HG03460 (cell line): ENCODE data around the gene CEP126.

Source experiments
- ATAC-seq: cut with Tn5 transposase; IDR thresholded peaks from one replicate; pipeline ENCODE4 v1.9.1; 2021; ENCODE audit not compliant: unreplicated experiment

Gene CEP126, protein sequence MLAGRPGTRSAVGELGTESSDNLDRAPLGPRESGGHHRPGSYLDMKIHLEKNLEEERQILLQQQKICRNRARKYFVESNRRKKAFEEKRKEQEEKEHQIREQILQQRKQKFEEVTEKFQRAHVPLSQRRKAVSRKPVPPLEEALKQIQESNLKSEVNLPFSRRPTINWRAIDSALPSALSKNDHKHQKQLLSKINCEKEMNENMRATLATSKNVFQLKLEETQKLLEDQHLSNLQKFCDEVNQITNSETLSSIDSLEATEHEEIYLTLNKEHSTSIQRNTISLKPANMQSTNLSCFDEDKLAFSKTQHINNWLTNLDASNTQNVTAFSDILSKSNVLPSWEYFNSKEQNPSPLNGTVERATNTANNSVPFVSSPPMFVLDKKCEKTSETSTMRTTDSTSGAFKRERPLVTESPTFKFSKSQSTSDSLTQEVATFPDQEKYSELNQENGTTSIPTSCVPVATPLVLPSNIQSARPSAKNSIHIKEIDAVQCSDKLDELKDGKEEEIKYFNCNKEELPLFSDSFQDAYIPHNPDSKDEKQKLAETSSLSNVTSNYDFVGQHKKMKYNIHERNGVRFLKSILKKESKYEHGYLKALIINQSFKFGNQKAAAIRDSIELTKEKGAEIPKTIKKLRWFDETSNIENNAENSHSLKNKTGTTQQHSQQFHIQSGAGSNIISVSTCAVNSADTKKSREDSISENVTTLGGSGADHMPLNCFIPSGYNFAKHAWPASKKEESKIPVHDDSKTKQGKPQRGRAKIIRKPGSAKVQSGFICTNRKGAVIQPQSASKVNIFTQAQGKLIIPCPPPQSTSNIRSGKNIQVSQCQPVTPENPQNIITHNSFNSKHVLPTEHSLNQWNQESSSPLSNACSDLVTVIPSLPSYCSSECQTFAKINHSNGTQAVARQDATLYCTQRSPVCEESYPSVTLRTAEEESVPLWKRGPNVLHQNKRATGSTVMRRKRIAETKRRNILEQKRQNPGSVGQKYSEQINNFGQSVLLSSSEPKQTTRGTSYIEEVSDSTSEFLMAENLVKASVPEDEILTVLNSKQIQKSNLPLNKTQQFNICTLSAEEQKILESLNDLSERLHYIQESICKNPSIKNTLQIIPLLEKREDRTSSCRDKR

DNA sequence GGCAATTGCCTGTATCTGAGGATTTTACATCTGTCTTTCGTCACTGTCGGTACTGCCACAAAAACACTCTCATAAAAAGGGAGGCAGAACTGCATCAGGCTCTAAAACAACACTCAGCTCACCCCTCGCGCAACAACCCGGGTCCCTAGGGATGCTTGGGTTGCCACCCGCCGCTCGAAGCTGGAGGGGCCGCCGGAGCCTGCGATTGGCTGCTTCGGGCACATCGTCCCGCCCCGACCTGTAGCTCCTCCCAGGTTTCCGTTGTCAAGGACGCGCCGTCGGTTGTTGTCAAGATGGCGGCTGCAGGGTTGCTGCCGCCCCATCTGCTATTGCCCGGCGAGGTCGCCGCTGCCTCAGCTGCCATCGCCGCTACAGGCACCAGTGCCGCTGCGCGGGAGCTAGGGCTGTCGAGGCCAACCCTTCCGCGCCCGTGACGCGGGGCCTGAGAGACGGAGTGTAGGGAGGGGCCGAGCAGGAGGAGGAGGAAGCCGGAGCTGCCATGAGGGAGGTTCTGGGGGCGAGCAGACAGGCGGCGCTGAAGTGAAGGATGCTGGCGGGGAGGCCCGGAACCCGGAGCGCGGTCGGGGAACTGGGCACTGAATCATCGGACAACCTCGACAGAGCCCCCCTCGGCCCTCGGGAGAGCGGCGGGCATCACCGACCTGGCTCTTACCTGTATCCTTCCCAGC lies at the start of gene CEP126:
TSS of gene CEP126 (plus strand) at position 273 of the 689 bp plus-strand sequence. CDS start at position 548, 275 bp downstream.
- peak; percentile 100 for ATAC-seq

DNA sequence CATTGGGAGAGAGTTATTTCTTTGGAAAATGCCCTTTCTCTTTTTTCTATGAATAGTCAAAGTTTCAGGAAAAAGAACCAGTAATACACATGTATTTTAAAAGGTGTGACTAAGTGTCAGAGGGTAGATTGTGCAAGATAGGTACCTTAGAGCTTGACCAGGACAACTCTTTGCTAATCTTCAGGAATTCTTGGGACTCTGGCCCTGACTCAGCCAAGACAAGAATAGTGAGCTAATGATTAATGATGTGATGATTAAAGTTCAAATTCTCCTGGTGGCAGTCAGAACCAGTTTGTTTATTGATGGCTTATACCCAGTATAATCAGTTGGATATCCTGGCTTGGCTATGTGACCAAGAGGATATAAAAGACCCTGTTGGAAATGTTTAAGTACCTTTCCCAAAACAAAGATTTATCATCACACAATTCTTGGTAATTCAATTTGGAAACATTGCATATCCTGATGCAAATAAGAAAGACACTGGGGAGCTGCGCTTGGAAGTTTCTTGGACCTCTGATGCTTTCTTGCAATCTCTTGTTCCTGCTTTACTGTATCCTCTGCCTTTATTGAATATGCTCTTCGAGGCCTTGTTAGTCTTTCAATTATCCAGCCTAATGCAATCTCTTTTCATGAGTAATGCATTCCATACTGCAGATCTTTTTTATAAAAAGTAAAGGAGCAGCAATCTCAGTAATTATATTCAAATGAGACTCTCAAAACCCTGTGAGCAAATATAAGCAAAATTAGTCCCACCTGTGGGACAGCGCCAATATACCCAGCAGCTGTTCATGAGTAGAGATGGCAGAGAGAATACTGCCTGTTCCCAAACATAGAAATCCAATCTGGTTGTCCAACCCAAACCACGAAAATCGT lies 48.0 kb upstream of the CEP126 start:
- ATAC-seq, result no peak

DNA sequence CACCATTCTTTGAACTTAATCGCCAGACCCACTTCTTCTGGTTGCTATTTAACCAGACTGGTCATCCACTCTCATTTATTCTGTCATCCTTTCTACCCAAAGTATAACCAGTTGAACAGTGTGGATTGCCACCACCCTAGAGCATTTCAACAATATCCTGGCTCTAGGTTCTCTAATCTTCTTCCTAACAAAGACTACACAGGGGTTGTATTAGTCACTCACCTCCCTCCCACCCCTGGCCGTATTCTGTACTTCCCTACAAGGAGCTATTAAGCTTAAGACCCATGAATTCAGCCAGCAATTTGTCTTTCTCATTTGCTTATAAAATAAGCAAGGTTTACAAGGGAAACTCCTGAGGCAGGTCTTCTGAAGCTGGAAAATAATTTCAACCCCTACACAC lies 46.9 kb upstream of the CEP126 start:
- no peak for ATAC-seq

DNA sequence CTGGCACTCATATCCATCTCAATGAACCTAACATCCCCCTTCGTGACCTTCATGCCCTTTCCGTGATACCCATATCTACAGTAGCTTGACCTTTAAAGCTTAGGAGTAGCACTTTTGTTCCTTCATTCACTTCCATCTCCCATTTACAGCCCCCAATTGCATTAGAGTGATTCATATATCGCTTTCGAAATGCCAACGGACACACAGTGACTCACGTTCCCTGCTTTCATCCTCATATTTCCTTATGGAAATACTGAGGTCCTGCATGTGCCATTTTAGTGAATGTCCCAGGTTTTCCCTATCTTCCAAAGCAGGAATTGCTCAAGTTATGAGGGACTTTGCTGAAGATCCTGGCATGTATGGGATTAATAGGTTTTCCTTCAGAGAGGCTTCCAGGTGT lies 44.3 kb upstream of the CEP126 start:
- ATAC-seq, result no peak

DNA sequence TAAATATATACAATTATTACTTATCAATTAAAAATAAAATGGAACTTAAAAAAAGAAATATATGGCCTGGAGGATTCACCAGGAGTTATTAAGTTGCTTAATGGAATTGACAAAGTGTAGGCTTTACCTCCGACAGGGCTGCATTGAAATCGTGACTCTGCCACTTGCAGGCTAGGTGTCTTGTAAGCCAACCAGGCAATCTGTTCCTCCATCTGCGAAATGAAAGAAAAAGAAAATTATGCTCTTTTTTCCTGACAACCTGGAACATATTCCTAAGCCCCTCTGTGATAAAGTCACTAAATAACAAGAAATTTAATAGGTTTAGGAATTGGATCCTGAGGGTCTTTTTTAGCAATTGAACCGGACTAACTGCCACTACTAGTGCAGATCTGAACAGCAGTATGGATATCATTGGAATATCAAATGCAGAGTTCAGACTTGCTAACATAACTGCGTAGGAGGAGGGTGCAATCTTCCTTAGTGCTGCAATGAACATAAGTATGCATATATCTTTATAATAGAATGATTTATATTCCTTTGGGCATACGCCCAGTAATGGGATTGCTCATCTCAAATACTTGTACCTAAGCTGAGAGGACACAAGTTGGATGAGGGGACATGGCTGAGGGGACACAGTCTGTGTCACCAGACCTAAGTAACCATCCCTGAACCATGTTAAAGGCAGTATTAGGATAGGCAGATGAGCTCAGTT lies 42.5 kb upstream of the CEP126 start:
- ATAC-seq, result no peak

DNA sequence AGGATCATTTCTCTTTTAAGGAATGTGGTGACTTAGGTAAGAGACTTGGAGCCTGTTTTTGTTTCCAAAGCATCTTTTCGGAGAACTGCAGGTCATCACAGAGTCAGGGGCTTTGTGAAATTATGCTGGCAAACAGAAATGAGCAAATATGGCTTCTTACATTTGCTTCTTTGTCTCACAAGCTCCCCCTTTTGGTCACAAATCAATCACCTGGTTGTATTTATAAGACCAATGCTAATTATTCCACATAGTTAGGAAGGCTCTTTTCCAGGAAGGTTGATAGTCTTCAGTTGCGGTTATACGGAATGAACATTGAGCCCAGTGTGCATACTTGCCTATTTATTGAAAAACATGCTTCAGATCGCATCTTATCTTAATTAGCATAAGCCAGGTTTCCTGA lies 34.6 kb upstream of the CEP126 start:
- no peak for ATAC-seq

DNA sequence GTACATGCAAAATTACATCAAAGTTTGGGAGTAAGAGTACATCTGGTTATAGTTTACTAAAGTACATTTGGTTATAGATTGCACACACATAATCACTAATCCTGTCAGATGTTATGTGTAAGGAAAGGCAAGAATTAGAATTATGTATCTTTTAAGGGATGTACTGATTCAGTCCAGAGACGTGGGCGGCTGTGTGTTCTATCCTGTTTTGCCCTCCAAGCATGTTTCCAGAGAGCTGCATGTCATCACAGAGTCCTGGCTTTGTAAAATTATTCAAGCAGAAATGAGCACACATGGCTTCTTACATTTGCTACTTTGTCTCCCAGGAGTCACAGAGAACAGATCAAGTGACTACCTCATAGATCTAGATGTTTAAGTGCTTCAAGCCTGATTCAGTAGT lies 33.2 kb upstream of the CEP126 start:
- no peak for ATAC-seq

DNA sequence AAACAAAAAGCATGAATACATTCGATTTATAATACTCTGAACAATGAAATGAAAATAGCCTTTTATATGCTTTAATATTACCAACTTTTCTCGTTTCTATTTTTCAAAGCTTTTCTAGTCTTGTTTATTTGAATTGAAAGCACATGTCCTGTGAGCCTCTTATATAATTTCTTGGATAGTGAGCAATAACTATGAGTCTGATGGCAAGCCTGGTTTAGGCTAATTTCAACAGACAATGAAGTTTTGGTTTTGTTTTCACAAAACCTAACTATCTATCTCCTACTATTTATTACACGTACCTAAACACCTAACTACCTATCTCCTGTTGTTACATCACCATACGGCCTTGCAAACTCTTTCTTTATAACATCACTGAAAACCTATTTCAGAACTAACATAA lies 29.2 kb upstream of the CEP126 start:
- ATAC-seq, result no peak

DNA sequence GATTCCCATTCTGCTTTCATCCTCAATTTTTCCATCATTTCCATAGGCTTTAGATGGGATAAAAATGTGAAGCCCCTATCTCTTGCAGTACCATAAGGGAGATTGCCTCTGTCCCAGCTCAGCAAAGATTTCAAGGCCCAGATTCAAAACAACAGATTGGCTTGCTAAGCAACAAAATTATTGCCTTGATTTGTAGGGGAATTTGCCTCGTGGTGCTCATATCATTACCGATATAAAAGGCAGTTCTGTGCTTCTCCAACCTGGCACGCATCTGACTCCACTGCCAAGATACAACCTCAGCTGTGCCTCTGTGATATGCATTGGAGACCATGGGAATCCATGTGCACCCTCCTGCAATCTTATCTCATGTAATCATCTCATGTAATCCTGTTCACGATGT lies 25.0 kb upstream of the CEP126 start:
- no peak for ATAC-seq

DNA sequence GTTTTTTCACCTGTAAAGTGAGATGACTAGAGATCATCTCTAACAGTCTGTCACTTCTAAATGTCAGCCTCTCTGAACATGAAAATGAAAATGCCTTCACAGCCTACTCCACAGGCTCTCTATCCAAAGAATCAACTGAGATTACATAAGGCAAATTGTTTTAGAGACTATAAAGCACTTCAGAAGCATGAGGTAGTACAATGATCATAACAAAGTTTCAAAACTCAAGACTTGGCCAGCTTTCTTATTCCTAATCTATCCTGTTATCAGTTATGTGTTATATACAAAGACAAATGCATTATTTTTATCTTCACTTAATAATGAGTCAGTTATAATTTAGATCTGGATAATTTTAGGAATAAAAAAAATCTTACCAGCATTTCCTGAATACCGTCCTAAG lies 20.3 kb upstream of the CEP126 start:
- ATAC-seq, result no peak

DNA sequence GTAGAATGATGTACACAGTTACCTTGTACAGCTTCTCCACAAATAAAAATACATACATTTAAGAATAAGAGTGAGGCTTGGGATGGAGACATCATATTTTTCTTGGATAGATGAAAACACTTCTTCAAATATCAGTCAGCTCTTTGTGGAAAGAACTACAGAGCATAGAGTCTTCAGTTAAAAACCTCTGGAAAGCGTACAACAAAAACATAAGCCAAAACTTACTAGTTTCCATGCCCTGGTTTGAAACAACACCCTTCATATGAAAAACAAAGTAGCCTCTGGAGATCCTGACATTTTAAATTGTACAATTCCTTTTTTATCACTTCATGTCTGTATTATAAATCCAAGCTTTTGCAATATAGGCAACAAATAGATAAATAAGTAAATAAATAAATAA lies 7.0 kb upstream of the CEP126 start:
- no peak for ATAC-seq

DNA sequence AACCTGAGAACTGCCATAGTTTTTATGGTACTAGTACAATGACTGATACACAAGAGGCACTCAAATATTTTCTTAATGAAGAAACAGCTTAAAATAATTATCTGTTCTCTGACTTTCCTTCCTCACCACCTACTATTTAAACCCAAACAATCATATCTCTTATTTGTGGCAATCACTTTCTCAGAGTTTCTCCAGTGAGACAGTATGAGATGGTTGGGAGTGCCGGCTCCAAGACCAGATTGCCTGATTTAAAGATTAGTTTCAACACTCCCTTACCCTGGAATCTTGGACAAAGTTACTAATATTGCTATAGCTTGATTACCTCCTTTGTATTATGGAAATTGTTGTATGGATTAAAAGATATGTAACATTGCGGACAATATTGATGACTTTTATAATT lies 5.7 kb upstream of the CEP126 start:
- no peak for ATAC-seq

DNA sequence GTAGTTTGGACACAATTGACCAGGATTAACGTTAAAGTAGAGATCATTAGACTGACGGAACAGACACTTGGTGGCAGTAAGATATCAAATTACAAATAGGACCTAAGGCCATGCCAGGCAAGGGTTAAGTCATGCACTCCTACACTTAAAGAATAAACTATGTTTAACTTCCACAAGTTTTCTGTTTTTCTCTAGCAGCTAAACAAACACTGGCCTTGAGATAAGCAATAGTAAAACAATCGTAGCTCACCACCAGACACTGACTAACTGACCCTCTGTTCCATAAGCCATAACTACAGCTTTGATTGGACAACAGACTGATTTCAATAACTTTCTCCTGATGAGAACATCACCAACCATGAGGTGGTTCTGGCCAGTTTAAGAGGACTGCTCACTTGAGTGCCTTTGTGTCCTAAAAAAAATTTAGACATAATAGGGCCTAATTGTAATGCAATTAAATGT lies 2.0 kb upstream of the CEP126 start:
- no peak for ATAC-seq

DNA sequence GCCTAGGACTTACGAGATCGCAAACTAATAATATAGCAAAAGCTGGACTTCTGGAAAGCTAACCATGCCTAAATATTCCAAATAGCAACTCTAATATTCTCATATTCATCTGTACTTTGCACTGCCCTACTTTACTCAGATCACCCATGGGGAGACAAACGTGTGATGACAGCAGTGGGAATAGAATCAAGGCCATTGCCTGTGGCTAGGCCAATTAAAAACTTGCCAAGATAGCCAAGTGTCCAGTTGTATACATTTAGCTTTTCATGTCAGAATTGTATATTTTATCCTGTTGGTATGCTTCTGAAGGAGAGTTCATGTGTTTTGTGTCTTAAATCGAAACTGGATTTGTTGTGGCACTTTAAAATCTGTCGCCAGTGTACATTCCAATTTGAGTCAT lies 1.2 kb upstream of the CEP126 start:
- no peak for ATAC-seq

DNA sequence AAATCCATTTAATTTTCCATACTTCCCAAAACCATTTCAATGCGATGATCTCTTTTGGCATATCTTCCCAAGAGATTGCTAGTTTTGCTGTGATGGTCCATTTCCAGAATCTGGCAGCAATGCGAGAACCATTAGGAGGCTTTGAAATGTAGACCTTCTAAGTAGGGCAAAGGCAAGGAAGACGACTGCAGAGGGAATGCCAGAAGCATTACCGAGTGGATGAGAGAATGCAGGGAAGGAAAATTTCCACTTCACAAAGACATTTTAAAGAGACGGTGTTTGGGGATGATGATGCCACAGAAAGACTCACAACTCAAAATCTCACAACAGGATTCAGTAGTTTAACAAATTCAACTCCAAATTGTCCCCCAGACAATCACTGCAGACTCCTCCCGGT lies 471 bp upstream of the CEP126 start:
- ATAC-seq, result no peak

DNA sequence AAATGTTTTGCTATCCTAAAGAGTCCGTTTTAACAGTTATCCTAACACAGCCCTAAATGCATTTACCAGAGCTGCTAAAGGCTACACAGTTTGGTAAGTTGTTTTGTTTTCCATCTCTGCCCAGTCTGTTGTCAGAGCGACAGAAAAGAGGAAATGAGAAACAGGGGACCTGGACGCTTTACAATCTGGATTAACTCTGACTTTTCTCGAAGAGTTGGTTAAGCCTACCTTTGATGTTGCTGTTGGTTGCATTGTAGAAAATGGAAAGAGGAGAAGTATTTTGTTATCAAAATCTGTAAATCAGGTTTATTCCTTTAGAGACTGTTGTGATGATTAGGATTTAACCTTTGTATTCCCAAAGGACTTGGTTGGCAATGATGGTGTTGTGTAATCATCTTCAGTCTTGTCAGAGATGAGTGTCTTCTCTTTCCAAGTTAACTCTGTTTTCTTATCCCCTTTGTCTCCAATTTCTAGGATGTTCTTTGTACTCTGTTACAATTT lies 1.0 kb downstream of the CEP126 start:
- peak; percentile 27 for ATAC-seq

DNA sequence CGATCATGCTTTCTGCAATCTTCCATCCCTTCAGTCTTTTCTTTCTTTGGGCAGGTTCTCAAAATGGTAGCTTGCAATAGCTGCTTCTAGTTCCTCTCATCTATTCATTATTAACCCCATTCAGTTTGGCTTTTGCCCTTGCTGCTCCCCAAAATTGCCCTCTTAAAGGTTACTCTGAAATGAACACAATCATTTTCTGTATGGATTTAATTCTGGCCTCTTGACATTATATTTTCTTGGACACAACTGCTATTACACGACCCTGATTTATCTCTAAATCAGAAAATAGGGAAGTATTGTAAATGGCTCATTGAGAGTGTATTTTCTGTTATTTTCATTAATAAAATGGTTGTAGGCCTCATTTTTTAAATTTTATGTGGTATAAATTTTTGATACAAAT lies 1.6 kb downstream of the CEP126 start, which contains the start of gene ANGPTL5:
TSS of gene ANGPTL5 (minus strand) at position 101 of the 400 bp plus-strand sequence. CDS start 8,613 bp downstream, outside the sequence.
- ATAC-seq, result no peak

DNA sequence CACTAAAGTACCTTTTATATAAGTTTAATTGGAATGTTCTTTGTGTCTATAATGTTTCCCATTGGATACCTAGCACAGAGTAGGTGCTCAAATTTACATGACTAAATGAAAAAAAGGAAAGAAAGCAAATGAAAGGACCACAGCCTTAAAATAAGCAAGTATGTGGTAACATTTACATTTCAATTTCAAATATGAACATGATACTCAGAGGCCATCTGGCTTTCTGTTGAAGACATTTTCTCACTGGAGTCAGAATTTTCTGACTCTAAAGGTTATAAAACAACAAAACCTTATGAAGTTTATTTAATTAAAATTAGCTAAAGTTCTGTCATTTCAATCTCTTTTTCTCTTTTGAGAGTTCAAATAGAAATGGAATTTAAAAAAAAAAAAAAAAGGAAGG lies 2.4 kb downstream of the CEP126 start:
- no peak for ATAC-seq

DNA sequence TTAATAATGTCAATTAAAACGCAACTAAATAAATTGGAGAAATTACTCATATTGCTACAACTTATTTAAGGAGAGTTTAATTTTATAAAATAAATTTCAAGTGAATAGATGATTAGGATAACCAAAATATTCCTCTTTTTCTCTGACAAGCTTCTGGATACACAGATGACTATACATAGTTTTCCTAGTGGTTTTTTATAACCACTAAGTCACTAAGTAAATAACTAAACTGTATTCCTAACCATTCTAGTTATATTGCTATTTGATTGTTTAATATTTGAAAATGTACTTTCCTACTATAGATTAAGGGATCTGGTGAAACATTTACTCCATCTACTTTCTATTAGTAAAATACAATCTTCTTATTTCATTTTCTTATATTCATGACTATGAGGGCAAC lies 6.2 kb downstream of the CEP126 start:
- no peak for ATAC-seq
